ENCODE measurements around the gene NUP210.

NUP210 gene

GRCh38 chr3:13404626-13405452, 15.3 kb downstream of the NUP210 start:
- no peak for DNase-seq
- H3K36me3 ChIP-seq, result peaks cover 8% of the 10 kb centered on the region
- no peak overlapping the region for H3K27ac ChIP-seq

GRCh38 chr3:13403847-13404246, 16.3 kb downstream of the NUP210 start:
- peaks cover 9% of the 10 kb centered on the region for H3K36me3 ChIP-seq
- peaks cover 2% of the 10 kb centered on the region for H3K9me3 ChIP-seq (ENCODE audit: severe bottlenecking)
- no peak for DNase-seq
- no peaks in the 10 kb centered on the region for H3K27me3 ChIP-seq (ENCODE audit: insufficient read depth, low read depth, severe bottlenecking)
- H3K4me3 ChIP-seq (ENCODE audit: low read depth, low read length), result no peak overlapping the region
- no peak for TF ChIP-seq CTCF (IDR thresholded peaks at IDR 0.05; ENCODE audit: low read depth, low read length)
- H3K27ac ChIP-seq, result no peak overlapping the region

More at GRCh38 chr3:13404626-13405452, 15.3 kb downstream of the NUP210 start:
- no peak for TF ChIP-seq CTCF (IDR thresholded peaks at IDR 0.05; ENCODE audit: low read depth, low read length)
- H3K9me3 ChIP-seq (ENCODE audit: severe bottlenecking), result peaks cover 6% of the 10 kb centered on the region
- H3K4me3 ChIP-seq (ENCODE audit: low read depth, low read length), result no peak overlapping the region
- H3K27me3 ChIP-seq (ENCODE audit: insufficient read depth, low read depth, severe bottlenecking), result no peaks in the 10 kb centered on the region

DNA sequence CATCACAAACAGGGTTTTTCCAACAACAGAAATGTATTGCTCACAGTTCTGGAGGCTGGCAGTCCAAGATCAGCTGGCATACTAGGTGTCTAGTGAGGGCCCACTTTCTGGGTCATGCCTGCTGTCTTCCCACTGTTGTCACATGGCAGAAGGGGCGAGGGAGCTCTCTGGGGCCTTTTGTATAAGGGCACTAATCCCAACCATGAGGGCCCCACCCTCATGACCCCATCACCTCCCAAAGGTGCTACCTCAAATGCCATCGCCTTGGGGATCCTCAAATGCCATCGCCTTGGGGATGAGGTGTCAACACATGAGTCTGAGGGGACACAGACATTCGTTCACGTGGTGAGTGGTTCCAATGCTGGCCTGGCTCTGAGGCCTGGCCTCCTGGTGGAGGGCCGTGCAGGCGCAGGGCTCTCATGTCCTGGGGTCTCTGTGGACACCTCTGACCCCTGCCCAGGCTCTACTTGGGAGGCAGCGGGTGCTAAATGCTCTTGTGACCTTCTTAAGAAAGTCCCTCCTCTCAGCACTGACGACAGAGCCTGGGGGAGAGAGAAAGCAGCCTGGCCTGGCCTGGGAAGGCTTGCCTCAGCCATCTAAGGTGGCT, 16.8 kb downstream of the NUP210 start:
- H3K27ac ChIP-seq, result no peak overlapping the region
- peaks cover 12% of the 10 kb centered on the region for H3K36me3 ChIP-seq
- no peak for DNase-seq
- no peak overlapping the region for H3K4me3 ChIP-seq (ENCODE audit: low read depth, low read length)
- H3K9me3 ChIP-seq (ENCODE audit: severe bottlenecking), result no peaks in the 10 kb centered on the region
- 0 out of 2 replicates have a peak, but pooled peaks have one; percentile 9 for TF ChIP-seq CTCF (IDR thresholded peaks at IDR 0.05; ENCODE audit: low read depth, low read length)
- H3K27me3 ChIP-seq (ENCODE audit: insufficient read depth, low read depth, severe bottlenecking), result no peaks in the 10 kb centered on the region

DNA sequence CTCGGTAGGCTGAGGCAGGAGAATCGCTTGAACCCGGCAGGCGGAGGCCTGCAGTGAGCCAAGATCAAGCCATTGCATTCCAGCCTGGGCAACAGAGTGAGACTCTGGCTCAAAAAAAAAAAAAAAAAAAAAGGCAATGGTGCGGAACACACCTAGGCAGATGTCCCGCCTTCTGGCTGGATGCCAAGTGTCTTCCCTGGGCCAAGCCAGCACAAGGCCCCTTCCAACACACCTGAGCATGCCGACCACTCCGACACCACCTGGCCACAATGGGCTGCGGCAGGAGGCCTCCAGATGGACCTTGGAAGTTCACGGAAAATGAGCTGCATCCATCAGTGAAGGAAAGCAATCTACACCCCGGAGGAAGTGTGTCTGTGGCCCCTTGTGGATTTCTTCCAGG, 19.0 kb downstream of the NUP210 start:
- no peak overlapping the region for H3K4me3 ChIP-seq (ENCODE audit: low read depth, low read length)
- no peak for TF ChIP-seq CTCF (IDR thresholded peaks at IDR 0.05; ENCODE audit: low read depth, low read length)
- H3K27ac ChIP-seq, result no peak overlapping the region
- H3K27me3 ChIP-seq (ENCODE audit: insufficient read depth, low read depth, severe bottlenecking), result no peaks in the 10 kb centered on the region
- no peaks in the 10 kb centered on the region for H3K9me3 ChIP-seq (ENCODE audit: severe bottlenecking)
- DNase-seq, result no peak
- peaks cover 18% of the 10 kb centered on the region for H3K36me3 ChIP-seq

- Histone ChIP-seq H3K27me3 (ENCODE audit: insufficient read depth, low read depth, severe bottlenecking) (no peaks in the 10 kb centered on the region), H3K27ac (no peak overlapping the region), H3K36me3 (peaks cover 28% of the 10 kb centered on the region), H3K9me3 (ENCODE audit: severe bottlenecking) (no peaks in the 10 kb centered on the region), H3K4me3 (ENCODE audit: low read depth, low read length) (no peak overlapping the region)
- DNase-seq, result no peak
- TF ChIP-seq CTCF (IDR thresholded peaks at IDR 0.05; ENCODE audit: low read depth, low read length), result no peak
Measured at GRCh38 chr3:13400114-13400673, 19.9 kb downstream of the NUP210 start.
